AG09319 (cell line): ENCODE results near the gene C1orf50.
"Not testable (repeated sequence)": the region's sequence is repeated elsewhere in the genome, so short reads cannot be mapped to it uniquely, and the experiment has no call there.

Source experiments
- DNase-seq: peaks from one replicate; pipeline ENCODE4 v3.0.0-alpha.2; 2010; ENCODE audit warnings: low read depth; ENCODE audit errors: extremely low read depth
- TF ChIP-seq, protein P1 (sequence below): IDR thresholded peaks from 2 replicates; pipeline ENCODE4 v1.5.1; 2011; ENCODE audit warnings: low read depth, mild to moderate bottlenecking, inconsistent platforms, low read length, moderate library complexity

C1orf50 gene

DNA sequence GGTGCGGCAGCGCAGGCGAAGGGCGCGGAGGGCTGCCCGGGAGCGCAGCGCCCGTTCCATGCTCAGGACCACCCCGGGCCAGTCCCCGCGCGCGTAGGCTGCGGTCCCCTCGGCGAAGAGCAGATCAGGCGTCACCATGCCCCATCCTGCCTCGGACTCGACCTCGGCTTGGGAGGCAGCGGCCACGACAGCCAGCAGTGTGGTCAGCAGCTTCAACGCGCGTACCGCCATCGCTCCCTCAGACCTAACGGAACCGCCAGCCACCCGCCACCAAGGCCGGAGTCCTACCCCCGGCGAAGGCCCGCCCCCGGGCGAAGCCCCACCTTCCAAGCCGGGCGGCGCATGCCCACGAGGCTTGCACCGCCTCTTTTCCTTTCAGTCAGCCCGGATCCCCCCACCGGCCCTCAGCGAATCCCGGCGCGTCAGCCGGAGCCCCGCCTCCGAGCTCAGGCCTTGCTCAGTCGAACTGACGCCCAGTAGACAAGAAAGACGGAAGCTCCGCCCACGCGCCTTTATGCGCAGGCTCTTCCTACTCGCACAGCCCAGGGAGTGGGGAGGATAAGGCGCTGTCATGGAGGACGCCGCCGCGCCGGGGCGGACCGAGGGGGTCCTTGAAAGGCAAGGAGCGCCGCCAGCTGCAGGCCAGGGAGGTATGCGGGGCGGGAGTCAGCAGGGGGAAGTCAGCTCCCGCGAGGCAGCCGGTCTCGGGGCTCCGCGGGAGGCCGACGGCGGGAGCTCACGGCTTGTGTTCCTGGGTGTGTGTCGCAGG lies at the start of gene C1orf50, which contains the start of gene P3H1:
C1orf50 (plus strand) TSS at position 509 of the 769 bp plus-strand sequence; CDS start at position 572, 63 bp downstream.
P3H1 (minus strand) TSS at position 288 of the 769 bp plus-strand sequence; CDS start at position 231, 57 bp downstream.
- TF ChIP-seq, protein P1, sequence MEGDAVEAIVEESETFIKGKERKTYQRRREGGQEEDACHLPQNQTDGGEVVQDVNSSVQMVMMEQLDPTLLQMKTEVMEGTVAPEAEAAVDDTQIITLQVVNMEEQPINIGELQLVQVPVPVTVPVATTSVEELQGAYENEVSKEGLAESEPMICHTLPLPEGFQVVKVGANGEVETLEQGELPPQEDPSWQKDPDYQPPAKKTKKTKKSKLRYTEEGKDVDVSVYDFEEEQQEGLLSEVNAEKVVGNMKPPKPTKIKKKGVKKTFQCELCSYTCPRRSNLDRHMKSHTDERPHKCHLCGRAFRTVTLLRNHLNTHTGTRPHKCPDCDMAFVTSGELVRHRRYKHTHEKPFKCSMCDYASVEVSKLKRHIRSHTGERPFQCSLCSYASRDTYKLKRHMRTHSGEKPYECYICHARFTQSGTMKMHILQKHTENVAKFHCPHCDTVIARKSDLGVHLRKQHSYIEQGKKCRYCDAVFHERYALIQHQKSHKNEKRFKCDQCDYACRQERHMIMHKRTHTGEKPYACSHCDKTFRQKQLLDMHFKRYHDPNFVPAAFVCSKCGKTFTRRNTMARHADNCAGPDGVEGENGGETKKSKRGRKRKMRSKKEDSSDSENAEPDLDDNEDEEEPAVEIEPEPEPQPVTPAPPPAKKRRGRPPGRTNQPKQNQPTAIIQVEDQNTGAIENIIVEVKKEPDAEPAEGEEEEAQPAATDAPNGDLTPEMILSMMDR, result no peak
- DNase-seq, result peak; percentile 95

DNA sequence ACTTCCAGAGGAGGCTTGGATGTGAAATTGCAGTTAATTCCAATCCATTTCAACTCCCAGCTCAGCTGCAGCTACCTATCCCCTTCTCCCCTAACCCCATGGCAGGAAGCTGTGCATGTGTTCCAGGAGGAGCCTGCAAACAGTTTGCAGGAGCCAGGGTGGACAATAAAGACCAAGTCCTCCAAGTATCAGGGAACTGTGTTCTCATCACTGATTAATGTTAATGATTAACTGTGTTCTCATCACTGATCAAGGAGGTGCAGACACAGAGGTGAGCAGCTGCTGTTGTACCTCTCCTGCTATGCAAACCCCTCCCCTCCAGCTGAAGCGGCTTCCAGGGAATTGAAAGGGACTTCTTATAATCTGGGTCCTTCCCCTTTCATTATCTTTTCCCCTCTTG lies 46.2 kb upstream of the C1orf50 start:
- no peak for DNase-seq
- TF ChIP-seq, protein P1, result no peak

DNA sequence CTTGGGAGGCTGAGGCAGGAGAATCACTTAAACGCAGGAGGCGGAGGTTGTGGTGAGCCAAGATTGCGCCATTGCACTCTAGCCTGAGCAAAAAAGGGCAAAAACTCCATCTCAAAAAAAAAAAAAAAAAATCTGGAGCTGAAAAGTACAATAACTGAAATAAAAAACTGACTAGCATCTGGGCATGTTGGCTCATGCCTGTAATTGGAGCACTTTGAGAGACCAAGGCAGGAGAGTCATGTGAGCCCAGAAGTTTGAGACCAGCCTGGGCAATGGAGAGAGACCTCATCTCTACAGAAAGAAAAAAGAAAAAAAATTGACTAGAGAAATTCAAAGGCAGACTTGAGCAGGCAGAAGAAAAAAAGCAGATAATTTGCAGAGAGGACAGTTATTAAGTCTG lies 45.1 kb upstream of the C1orf50 start:
- TF ChIP-seq, protein P1, result no peak
- DNase-seq, result no peak

DNA sequence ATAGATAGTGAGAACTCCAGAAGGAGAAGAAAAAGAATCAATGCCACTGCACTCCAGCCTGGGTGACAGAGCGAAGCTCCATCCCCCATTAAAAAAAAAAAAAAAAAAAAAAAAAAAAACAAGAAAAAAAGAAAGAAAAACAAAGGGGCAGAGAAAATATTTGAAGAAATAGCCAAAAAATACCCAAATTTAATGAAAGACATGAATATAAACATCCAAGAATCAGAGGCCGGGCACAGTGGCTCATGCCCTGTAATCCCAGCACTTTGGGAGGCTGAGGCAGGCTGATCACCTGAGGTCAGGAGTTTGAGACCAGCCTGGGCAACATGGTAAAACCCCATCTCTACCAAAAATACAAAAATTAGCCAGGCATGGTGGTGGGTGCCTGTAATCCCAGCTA lies 44.6 kb upstream of the C1orf50 start:
- not testable (repeated sequence) for DNase-seq

GRCh38 chr1:42723511-42723910 lies 43.5 kb upstream of the C1orf50 start:
- no peak for DNase-seq

GRCh38 chr1:42725820-42726219 lies 41.2 kb upstream of the C1orf50 start:
- not testable (repeated sequence) for DNase-seq

More at GRCh38 chr1:42723511-42723910, 43.5 kb upstream of the C1orf50 start:
- TF ChIP-seq, protein P1, result no peak

DNA sequence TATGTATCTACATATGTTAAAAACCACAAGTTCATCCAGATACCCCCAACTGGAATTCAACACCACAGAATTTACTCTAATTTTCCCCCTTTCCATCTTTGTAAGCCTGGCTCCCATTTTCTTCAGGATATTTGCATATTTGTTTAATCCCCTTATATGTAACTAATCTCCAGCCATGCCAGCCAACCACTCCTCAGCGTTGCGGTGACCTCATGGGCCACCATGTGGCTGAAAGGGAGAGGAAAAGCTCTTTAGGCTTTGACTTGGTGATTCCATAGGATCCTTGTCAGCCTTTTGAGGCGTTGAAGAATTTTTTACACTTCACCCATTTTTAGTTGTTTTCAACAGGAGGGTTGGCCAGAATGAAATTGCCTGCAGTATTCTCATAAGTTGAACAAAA lies 37.0 kb upstream of the C1orf50 start:
- DNase-seq, result no peak
- TF ChIP-seq, protein P1, result no peak

DNA sequence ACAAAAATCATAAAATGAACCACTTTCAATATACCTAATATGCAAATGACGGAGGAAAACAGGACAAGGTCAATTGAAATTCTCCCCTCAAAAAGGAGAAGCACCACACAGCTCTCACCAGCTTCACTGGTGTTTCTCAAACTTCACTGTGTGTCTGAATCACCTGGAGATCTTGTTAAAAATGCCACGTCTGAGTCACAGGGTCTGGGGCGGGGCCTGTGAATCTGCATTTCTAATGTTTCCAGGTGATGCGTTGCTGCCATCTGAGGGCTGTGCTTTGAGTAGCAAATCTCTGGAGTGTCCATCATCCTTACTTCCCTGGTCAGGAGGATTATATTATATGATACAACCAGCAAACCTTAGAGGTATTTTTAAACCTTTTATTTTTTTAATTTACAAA lies 36.1 kb upstream of the C1orf50 start:
- TF ChIP-seq, protein P1, result no peak
- no peak for DNase-seq
